Fibroblast of villous mesenchyme (primary cell): ENCODE results near the gene AMOTL1. TPM values are rescaled to one million over a fixed set of nuclear protein-coding genes. Genes with fewer than 3 reads are reported as not detected.

ENCODE experiments used
- DNase-seq: peaks from one replicate; pipeline ENCODE4 v3.0.0-alpha.2; 2010; ENCODE audit warnings: low read depth
- H3K4me3 ChIP-seq: 2 replicates; pipeline ENCODE4 v1.5.1; 2011; ENCODE audit warnings: low read depth, mild to moderate bottlenecking, low read length
- total RNA-seq: library from RNA; depleted of rRNA; stranded (reverse); fragments of >200 nt; gene quantifications from 2 replicates; pipeline ENCODE4 v1.2.3, GENCODE V29; 2012
- TF ChIP-seq, protein P1 (sequence below): IDR thresholded peaks from 2 replicates; pipeline ENCODE4 v1.5.1; 2012; ENCODE audit warnings: low read depth, mild to moderate bottlenecking, low read length; ENCODE audit not compliant: insufficient read depth

The AMOTL1 gene
- total RNA-seq, 1 donor = 25.9 TPM

DNA sequence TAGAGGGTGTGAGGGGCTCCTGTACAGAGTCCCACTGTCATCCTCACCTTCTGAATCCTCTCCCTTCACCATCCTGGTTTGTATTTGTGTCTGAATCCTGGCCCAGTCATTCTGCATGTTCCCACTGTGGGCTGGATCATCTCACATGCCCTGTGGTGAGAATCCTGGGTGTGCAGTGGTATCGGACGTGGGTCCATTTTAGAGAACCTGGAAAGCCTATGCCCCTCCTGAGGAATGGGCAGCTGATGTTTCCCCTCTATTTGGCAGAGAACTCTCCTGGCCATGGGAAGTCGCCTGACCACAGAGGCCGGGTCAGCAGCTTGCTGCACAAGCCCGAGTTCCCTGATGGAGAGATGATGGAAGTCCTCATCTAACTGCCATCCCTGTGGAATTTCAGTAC lies 102.3 kb downstream of the AMOTL1 start:
- no peak overlapping the region for H3K4me3 ChIP-seq
- TF ChIP-seq, protein P1, sequence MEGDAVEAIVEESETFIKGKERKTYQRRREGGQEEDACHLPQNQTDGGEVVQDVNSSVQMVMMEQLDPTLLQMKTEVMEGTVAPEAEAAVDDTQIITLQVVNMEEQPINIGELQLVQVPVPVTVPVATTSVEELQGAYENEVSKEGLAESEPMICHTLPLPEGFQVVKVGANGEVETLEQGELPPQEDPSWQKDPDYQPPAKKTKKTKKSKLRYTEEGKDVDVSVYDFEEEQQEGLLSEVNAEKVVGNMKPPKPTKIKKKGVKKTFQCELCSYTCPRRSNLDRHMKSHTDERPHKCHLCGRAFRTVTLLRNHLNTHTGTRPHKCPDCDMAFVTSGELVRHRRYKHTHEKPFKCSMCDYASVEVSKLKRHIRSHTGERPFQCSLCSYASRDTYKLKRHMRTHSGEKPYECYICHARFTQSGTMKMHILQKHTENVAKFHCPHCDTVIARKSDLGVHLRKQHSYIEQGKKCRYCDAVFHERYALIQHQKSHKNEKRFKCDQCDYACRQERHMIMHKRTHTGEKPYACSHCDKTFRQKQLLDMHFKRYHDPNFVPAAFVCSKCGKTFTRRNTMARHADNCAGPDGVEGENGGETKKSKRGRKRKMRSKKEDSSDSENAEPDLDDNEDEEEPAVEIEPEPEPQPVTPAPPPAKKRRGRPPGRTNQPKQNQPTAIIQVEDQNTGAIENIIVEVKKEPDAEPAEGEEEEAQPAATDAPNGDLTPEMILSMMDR = no peak

DNA sequence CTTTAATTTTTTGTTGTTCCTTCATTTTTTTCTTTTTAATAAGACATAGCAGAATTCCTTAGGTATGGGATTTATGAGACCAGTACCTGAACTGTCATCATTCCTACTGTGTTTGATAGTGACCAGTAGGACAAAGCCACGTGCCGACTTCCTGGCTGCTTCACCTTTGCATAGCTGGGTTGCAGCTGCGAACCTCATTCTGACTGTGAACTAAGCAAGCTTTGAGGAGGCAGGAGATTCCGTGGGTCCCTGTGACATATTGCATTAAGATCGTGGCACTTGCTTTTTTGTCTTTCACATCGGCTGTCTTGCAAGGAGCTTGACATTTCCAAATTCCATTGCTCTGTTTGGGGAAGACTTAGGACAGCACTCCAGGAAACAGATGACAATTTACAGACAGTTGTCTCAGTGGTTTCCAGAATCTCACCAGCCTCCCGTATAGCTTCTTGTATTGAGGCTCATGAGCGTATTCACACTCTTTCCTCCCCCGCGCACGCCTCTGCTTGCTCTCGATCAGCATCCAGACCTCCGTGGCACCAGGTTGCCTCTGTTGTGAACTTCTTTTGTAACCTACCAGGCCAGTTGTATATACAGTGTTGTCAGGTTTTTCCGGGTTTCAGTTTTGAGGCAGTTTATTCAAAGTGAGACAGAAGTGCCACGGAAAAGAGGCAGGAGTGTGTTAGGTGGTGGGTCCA lies 103.5 kb downstream of the AMOTL1 start:
- H3K4me3 ChIP-seq = no peak overlapping the region
- no peak for DNase-seq
- TF ChIP-seq, protein P1 = no peak

More for the DNA sequence above, 102.3 kb downstream of the AMOTL1 start:
- DNase-seq = no peak

DNA sequence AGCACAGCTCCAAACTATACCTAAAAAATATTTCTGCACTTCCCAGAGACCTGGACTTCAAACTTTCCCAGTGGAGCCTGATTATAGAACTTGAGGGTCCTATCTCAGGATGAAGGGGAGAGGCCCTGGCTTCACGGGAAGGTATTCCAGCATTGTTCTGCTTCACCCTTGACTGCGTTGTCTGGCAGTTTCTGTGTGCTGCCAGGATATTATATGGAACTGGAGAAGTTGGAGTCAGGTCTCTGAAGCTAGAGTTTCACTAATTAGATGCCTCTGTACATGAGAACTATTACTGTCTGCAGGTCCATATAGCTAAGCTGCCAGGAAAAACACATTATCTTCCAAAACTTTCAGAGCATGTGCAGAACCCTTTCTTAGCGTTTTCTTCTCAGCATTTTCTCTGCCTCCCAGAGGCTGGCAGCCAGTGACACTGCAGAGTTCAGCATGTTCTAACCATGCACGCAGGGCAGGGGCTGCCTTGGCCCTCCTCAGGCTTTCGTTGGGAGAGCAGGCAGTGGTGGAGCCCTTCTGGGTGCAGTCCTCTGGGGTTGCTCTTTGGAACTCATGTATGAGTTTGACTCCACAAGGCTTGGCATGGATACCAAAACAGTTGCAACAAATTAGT lies 105.9 kb downstream of the AMOTL1 start:
- TF ChIP-seq, protein P1 = no peak
- no peak overlapping the region for H3K4me3 ChIP-seq
- DNase-seq = no peak

DNA sequence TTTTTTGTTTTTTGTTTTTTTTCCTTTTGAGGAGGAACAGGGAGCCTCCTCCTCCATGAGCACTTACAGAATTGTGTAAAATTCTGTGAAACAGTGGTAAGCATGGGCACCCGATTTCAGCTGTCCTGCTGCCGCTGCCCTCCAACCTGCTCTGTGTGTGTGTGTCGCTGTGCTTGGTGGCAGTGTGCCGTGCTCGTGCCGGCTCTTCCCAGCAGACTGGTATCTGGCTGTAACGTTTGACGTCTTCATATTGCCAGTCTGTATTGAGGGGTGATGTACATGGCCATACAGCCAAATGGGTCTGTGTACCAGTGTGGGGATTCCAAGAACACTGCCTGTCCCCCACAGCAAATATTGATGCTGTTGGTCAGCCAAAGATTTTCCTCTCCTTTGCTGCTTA lies 108.1 kb downstream of the AMOTL1 start:
- TF ChIP-seq, protein P1 = no peak
- DNase-seq = no peak
- no peak overlapping the region for H3K4me3 ChIP-seq

DNA sequence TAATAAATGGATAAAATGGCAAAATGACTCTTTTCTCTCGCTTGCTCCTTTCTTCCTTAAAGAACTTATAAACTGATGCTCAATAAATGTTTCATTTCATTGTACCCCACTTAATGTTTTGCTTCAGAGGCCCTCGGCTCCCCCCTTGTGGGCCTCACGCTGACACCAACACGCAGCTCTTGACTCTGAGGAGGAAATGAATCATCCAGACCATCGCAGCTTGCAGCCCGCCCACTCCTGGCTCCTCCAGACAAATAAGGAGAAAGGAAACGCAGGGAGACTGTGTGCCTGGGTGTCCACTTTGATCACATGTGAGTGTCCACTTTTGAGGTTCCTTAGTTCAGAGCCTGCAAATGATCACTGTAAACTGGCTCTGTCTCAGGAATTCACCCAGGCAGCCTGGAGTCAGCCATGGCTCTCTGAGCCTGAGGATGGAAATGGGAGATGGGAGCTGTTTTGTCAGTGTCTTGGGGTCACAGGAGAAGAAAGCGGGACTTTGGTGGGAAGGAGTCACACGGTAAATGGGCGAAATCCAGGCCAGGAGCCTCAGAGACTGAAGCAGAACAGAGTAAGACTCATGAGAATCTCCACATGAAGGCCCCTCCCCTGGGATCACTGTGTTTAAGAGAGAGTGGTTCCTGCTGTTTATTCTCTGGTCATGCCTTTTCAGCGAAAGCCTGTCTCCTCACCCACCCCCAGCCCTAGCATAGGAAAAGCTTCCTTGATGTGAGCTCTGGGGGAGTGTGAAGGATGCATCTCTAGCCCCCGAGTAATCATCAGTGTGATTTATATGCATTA lies 108.7 kb downstream of the AMOTL1 start:
- TF ChIP-seq, protein P1 = peak; percentile 39
- peak; percentile 98 for DNase-seq
- H3K4me3 ChIP-seq = no peak overlapping the region

DNA sequence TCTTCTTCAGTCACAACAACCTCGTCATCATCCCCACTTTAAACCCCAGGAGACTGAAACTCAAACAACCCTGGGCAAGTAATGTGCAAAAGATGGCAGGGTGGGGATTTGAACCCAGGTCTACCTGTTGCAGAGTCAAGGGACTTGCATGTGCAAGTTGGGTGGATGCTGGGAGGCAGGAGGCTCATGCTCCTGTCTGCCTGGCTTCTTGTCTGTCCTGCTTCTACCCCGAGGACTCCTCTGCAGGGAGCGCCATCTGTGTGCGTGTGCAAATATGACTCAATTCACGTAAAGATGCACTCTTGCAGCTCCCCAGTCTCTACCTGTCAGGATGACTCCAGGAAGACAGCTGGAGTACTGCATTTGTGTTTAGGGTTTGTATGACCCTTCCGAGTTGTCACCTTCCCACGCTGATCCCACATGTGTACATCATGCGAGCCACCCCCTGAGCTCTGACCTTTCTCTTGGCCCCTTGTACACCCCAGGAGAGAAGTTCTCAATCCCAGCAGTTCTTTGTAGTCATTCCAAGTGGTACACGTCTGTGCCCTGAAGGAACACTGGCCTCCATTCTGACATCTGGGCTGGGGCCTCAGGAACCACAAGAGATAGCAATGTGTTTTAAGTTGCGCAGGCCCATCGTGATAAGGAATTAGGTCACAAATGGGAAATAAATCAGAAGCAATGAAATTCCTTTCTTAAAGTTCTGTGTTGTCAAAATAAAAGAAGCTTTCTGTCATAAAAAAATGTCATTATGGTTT lies 109.5 kb downstream of the AMOTL1 start:
- H3K4me3 ChIP-seq = no peak overlapping the region
- peak; percentile 90 for DNase-seq
- TF ChIP-seq, protein P1 = no peak
